A549 treated with CORT108297 at 1 μM for 4 hours (cell line): Measurements from ENCODE around the gene PARP2. TPM values are rescaled to one million over a fixed set of nuclear protein-coding genes. Genes with fewer than 3 reads are reported as not detected.

ENCODE experiments used
- total RNA-seq: library from RNA; stranded (reverse); fragments of 200-300 nt; extraction: Qiagen RNA extraction; gene quantifications from 5 replicates; pipeline ENCODE4 v1.2.3, GENCODE V29; 2022

The PARP2 gene
- 20.0 to 27.3 TPM (median 21.1 TPM) in 5 replicates for total RNA-seq

GRCh38 chr14:20343092-20343861 is at the start of gene PARP2:
Gene PARP2 (plus strand): TSS chr14:20343635. CDS start chr14:20343642, 7 bp downstream.

DNA sequence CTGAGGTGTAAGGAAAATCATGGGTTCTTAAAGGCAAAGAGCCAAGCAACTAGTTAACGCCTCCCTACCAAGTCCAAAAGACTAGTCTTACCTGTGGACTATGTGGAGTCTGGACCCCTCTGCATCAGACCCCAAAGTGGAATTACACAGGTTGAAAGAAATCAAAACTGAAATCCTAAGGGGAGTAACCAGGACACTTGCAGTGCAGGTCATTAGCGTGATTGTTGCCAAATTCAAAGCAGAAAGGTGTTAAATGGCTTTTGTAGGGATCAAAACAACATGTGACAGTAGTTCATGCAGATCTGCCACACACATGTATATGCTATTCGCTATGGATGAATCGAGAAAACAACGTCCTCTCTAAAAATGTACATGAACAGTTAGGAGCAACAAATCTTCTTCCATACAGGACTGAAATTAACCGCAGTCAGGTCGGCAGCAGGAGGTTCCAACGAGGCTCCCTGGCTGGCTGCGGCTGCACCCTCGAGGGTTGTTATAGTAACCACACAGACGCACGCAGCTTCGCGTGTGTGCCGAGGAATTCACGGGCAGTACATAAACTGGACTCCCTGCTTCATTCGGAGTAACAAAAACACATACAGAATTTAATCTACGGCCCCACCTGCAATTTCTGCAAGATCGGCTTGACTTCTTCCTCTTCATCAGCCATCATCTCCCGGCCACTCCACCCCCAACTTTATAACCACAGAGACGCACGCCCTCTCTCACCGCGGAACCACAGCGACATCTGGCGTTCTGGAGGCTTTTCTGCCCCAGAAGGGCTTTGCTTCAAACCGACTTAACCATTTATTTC is 38.0 kb upstream of the PARP2 start, which contains the start of gene TTC5:
Gene TTC5 (minus strand): TSS at position 687 of the 814 bp plus-strand sequence. CDS start 14 bp downstream, at position 673.

DNA sequence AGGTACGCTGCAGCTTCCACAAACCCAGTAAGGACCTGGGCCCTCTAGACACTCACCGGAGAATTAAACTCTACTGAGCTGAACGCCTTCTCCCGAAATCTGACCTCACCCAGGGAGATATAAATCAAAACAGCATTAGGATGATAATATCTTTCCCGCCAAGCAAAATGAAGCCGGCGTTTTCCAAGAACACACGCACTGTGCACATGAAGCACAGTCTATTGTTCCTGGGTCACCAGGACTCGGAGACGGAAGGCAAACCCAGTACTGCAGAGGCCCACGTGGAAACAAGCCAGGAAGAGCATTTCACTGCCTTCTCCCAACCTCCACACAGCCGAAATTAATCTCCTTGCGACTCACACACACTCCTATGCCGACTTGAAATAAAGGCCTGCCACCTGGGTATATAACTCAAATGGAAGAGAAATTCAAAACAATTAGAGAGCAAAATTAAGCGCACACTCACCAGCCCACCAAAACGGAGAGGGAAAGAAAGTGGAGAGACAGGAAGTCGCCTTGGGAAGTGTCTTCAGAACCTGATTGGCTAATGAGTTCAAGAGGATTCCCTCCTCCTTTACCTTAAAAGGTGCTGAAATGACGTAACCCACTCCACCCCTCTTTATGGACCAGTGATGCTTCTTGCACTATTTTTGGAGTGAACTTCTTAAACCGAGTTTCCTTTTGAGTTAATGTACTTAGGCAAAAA is 10.5 kb upstream of the PARP2 start, which contains the start of gene CCNB1IP1:
Gene CCNB1IP1 (minus strand): TSS at position 492 of the 706 bp plus-strand sequence. CDS start 16,756 bp downstream, outside the sequence.

Other genes starting within 250 kb of the PARP2 start
- not detected in 5 replicates for gene OR4K17, start 232.9 kb upstream of the PARP2 start, total RNA-seq
- gene OR4N5, start 204.8 kb upstream of the PARP2 start, total RNA-seq = not detected in 5 replicates
- not detected in 5 replicates for gene OR11G2, start 152.7 kb upstream of the PARP2 start, total RNA-seq
- not detected in 5 replicates for gene OR11H6, start 119.9 kb upstream of the PARP2 start, total RNA-seq
- not detected in 5 replicates for gene OR11H7, start 114.7 kb upstream of the PARP2 start, total RNA-seq
- not detected in 5 replicates for gene OR11H4, start 104.3 kb upstream of the PARP2 start, total RNA-seq
- gene TTC5, start 37.7 kb upstream of the PARP2 start, total RNA-seq = 17.8 to 30.0 TPM (median 20.0 TPM) in 5 replicates
- 39.2 to 48.8 TPM (median 42.7 TPM) in 5 replicates for gene CCNB1IP1, start 10.4 kb upstream of the PARP2 start, total RNA-seq
- gene TEP1, start 69.9 kb downstream of the PARP2 start, total RNA-seq = 9.2 to 11.4 TPM (median 10.7 TPM) in 5 replicates
- 0.01 to 0.02 TPM in 2 of 5 replicates, not detected in the others for gene KLHL33, start 92.5 kb downstream of the PARP2 start, total RNA-seq
- gene OSGEP, start 111.2 kb downstream of the PARP2 start, total RNA-seq = 24.8 to 26.9 TPM (median 26.0 TPM) in 5 replicates
- 256 to 269 TPM (median 260 TPM) in 5 replicates for gene APEX1, start 111.6 kb downstream of the PARP2 start, total RNA-seq
- gene PIP4P1, start 117.8 kb downstream of the PARP2 start, total RNA-seq = 27.7 to 42.8 TPM (median 34.4 TPM) in 5 replicates
- gene PNP, start 125.8 kb downstream of the PARP2 start, total RNA-seq = 154 to 192 TPM (median 164 TPM) in 5 replicates
- 0.13 to 0.35 TPM (median 0.22 TPM) in 5 replicates for gene RNASE10, start 161.9 kb downstream of the PARP2 start, total RNA-seq
- gene RNASE9, start 217.4 kb downstream of the PARP2 start, total RNA-seq = not detected in 5 replicates
- gene RNASE11, start 244.4 kb downstream of the PARP2 start, total RNA-seq = not detected in 5 replicates
- gene RNASE12, start 247.7 kb downstream of the PARP2 start, total RNA-seq = not detected in 5 replicates